HL-60 (cell line): ENCODE results near the gene TBC1D5.

ENCODE experiments used
- CTCF ChIP-seq: IDR thresholded peaks from one replicate; pipeline ENCODE4 v1.5.1; 2011; ENCODE audit warnings: low read length, control low read depth, inconsistent platforms; ENCODE audit not compliant: insufficient read depth
- GABPA ChIP-seq: IDR thresholded peaks from 2 replicates; pipeline ENCODE4 v1.6.1; 2012; ENCODE audit warnings: low read depth
- POLR2AphosphoS5 ChIP-seq: IDR thresholded peaks from 2 replicates; pipeline ENCODE4 v1.6.1; 2012; ENCODE audit warnings: low read depth
- REST ChIP-seq: IDR thresholded peaks from 2 replicates; pipeline ENCODE4 v1.6.1; 2012; ENCODE audit warnings: low read depth; ENCODE audit not compliant: insufficient replicate concordance

GRCh38 chr3:17680530-17680929, 61.9 kb downstream of the TBC1D5 start:
- TF ChIP-seq REST, result no peak
- no peak for TF ChIP-seq POLR2AphosphoS5
- no peak for TF ChIP-seq CTCF
- no peak for TF ChIP-seq GABPA
